H1 (cell line): ENCODE results near the gene TNC. TPM values are rescaled to one million over a fixed set of nuclear protein-coding genes. Genes with fewer than 3 reads are reported as not detected.

ENCODE experiments used
- BACH1 ChIP-seq: IDR thresholded peaks from 2 replicates; pipeline ENCODE4 v1.6.1; 2012; ENCODE audit warnings: low read length, improper control_type of control experiment
- CTBP2 ChIP-seq: IDR thresholded peaks from 2 replicates; pipeline ENCODE4 v1.7.0; 2011; ENCODE audit warnings: borderline replicate concordance, mild to moderate bottlenecking, moderate library complexity, mixed read lengths, low read length; ENCODE audit not compliant: insufficient read depth, insufficient read length
- E2F6 ChIP-seq: IDR thresholded peaks from 2 replicates; pipeline ENCODE4 v1.6.1; 2012; ENCODE audit warnings: inconsistent platforms
- RAD21 ChIP-seq, 2 experiments: IDR thresholded peaks in 1 of 2; conservative IDR thresholded peaks in 1 of 2; 2 replicates each; pipeline ENCODE4 v1.6.1; 2011; ENCODE audit warnings: low read depth in 2 of 2, low read length in 2 of 2, improper control_type of control experiment in 1 of 2, inconsistent platforms in 1 of 2, mild to moderate bottlenecking in 1 of 2, moderate library complexity in 1 of 2
- RFX5 ChIP-seq: IDR thresholded peaks from 2 replicates; pipeline ENCODE4 v1.6.1; 2011; ENCODE audit warnings: low read depth, low read length, improper control_type of control experiment, borderline replicate concordance
- polyA plus RNA-seq, 7 experiments: library from polyadenylated mRNA; depleted of rRNA in 3 of 7; stranded (reverse) in 5 of 7; unstranded in 2 of 7; fragments of >200 nt in 5 of 7; fragments of 200-250 nt in 2 of 7; gene quantifications; 1 replicate in 5 of 7; 2 replicates in 1 of 7; 4 replicates in 1 of 7; pipeline versions ENCODE4 v1.2.1 to v1.2.3, GENCODE V29; 2011 to 2013; ENCODE audit warnings: missing spikeins in 2 of 7, mixed read lengths in 2 of 7
- total RNA-seq: library from RNA; stranded (reverse); fragmentation: NEBNext Ultra II Directional; extraction: Animal tissue kit (Norgen Biotek cat#: 25700); gene quantifications from 2 replicates; pipeline ENCODE4 v1.2.1, GENCODE V29; 2021

The TNC gene
- total and polyA plus RNA-seq, 2 of the 8 experiments (the other 6 are each of a cell fraction or from before 2014, with no cell fraction given) = 6.2 to 11.4 TPM

GRCh38 chr9:115084709-115085108, 33.2 kb downstream of the TNC start (continued):
- TF ChIP-seq E2F6 (no peak), RAD21 (IDR thresholded peaks at IDR 0.05 in 1 of 2, conservative IDR thresholded peaks at IDR 0.05 in 1 of 2; ENCODE audit: low read depth in 2 of 2, low read length in 2 of 2) (no peak), CTBP2 (no peak), RFX5 (no peak), BACH1 (no peak)
